Panc1 (cell line): ENCODE measurements around the gene LMO4. TPM values are rescaled to one million over a fixed set of nuclear protein-coding genes. Genes with fewer than 3 reads are reported as not detected.

Experiments
- ATAC-seq: fragments of 200-7000 bp; cut with Tn5 transposase; 2 replicates; pipeline ENCODE4 v1.9.1; 2020; ENCODE audit warnings: mild to moderate bottlenecking, moderate library complexity
- BruUV-seq: library from RNA; stranded (reverse); fragments of 400-500 nt; replicated peaks from 2 replicates; lab custom pipeline; 2021; lab: Mats Ljungman, UMichigan
- CTCF ChIA-PET: fragments of 300-600 bp; sonication (Branson Sonifier 250); formaldehyde crosslinking; loops from one replicate; lab custom pipeline; 2022; ENCODE audit warnings: antibody characterized with exemption; lab: Charles Lee
- POLR2A ChIA-PET: fragments of 300-600 bp; sonication (Branson Sonifier 250); formaldehyde crosslinking; loops from one replicate; lab custom pipeline; 2022; ENCODE audit warnings: antibody characterized with exemption; lab: Charles Lee
- DNase-seq: peaks from one replicate; pipeline ENCODE4 v3.0.0-alpha.2; 2010; ENCODE audit warnings: low read depth, low spot score
- H3K27ac ChIP-seq: 2 replicates; pipeline ENCODE4 v1.5.1; 2011; ENCODE audit warnings: mild to moderate bottlenecking, low read length, inconsistent platforms
- H3K27me3 ChIP-seq: fragments of 200-500 bp; sonication (Bioruptor generic); 2 replicates; pipeline ENCODE4 v1.6.0; 2014; ENCODE audit warnings: low read length, inconsistent platforms; ENCODE audit not compliant: control insufficient read depth, insufficient read depth
- H3K36me3 ChIP-seq: fragments of 200-500 bp; sonication (Bioruptor generic); 2 replicates; pipeline ENCODE4 v1.5.1; 2014; ENCODE audit warnings: inconsistent platforms, mild to moderate bottlenecking, low read length, moderate library complexity; ENCODE audit not compliant: control insufficient read depth, insufficient read depth
- H3K4me1 ChIP-seq: 2 replicates; pipeline ENCODE4 v1.5.1; 2011; ENCODE audit warnings: inconsistent platforms, mild to moderate bottlenecking, low read length, moderate library complexity; ENCODE audit not compliant: control insufficient read depth, insufficient read depth
- H3K4me3 ChIP-seq, 2 experiments: 2 replicates each; pipeline ENCODE4 v1.5.1; 2011 to 2012; ENCODE audit warnings: low read depth in 2 of 2, low read length in 2 of 2, mild to moderate bottlenecking in 2 of 2, inconsistent platforms in 1 of 2, moderate library complexity in 1 of 2
- H3K9me3 ChIP-seq: fragments of 200-500 bp; sonication (Bioruptor generic); 2 replicates; pipeline ENCODE4 v1.5.1; 2014; ENCODE audit warnings: low read depth, mild to moderate bottlenecking, inconsistent platforms, low read length, moderate library complexity; ENCODE audit not compliant: control insufficient read depth, insufficient read depth
- CTCF ChIP-seq: fragments of 450-650 bp; IDR thresholded peaks from 2 replicates; pipeline ENCODE4 v1.5.1; 2017; ENCODE audit warnings: mild to moderate bottlenecking
- POLR2AphosphoS5 ChIP-seq: IDR thresholded peaks from 2 replicates; pipeline ENCODE4 v1.6.1; 2012; ENCODE audit warnings: mild to moderate bottlenecking, low read depth, low read length, moderate library complexity
- REST ChIP-seq, 2 experiments: IDR thresholded peaks; 2 replicates each; pipeline ENCODE4 v1.6.1; 2011 to 2012; ENCODE audit warnings: low read depth in 2 of 2, control low read depth in 1 of 2, low read length in 1 of 2, mild to moderate bottlenecking in 1 of 2, moderate library complexity in 1 of 2; ENCODE audit not compliant: insufficient read depth in 1 of 2
- SIN3A ChIP-seq: IDR thresholded peaks from 2 replicates; pipeline ENCODE4 v1.6.1; 2012; ENCODE audit warnings: low read depth, mild to moderate bottlenecking, low read length, moderate library complexity, borderline replicate concordance; ENCODE audit not compliant: insufficient read depth
- TCF7L2 ChIP-seq: IDR thresholded peaks from 2 replicates; pipeline ENCODE4 v1.6.1; 2011; ENCODE audit warnings: mild to moderate bottlenecking, low read depth, low read length, inconsistent platforms
- in situ Hi-C: cut with HindIII; loops from 2 replicates; pipeline ENCODE4 v1.10.0; 2016; ENCODE audit warnings: low sequenced_read_pairs, low pct_unique_long_range_greater_than_20kb
- intact Hi-C: fragments of 100-400 bp; cut with micrococcal nuclease; formaldehyde crosslinking; loops from one replicate; pipeline ENCODE4 v1.10.0; 2022; ENCODE audit not compliant: unreplicated experiment
- total RNA-seq: library from RNA; stranded (reverse); gene quantifications from one replicate; pipeline ENCODE4 v1.2.1, GENCODE V29; 2021; ENCODE audit not compliant: unreplicated experiment

Gene LMO4
- total RNA-seq, 1 experiment from 2014 or later, result 38.3 TPM

GRCh38 chr1:87367549-87367948 is 38.9 kb downstream of the LMO4 start:
- no peaks in the 10 kb centered on the region for H3K4me1 ChIP-seq
- intact Hi-C loops (no loop called here), in situ Hi-C loops (no loop called here)
- TF ChIP-seq SIN3A (no peak), CTCF (no peak), POLR2AphosphoS5 (no peak), REST (IDR thresholded peaks at IDR 0.05; ENCODE audit: insufficient read depth in 1 of 2, low read depth in 2 of 2, low read length in 1 of 2) (no peak), TCF7L2 (no peak)
- H3K27ac ChIP-seq, result no peak overlapping the region
- no peaks in the 10 kb centered on the region for H3K9me3 ChIP-seq
- DNase-seq (no peak), ATAC-seq (no peak)
- ChIA-PET POLR2A (interaction anchor here (0.7 kb wide), 1 partner anchor 32 kb away, joined by 3 read pairs; no protein-coding TSS in a partner anchor), CTCF (no interaction called here)
- BruUV-seq, result no TSS peak
- no peaks in the 10 kb centered on the region for H3K36me3 ChIP-seq
- no peaks in the 10 kb centered on the region for H3K27me3 ChIP-seq
- H3K4me3 ChIP-seq, result no peak overlapping the region

DNA sequence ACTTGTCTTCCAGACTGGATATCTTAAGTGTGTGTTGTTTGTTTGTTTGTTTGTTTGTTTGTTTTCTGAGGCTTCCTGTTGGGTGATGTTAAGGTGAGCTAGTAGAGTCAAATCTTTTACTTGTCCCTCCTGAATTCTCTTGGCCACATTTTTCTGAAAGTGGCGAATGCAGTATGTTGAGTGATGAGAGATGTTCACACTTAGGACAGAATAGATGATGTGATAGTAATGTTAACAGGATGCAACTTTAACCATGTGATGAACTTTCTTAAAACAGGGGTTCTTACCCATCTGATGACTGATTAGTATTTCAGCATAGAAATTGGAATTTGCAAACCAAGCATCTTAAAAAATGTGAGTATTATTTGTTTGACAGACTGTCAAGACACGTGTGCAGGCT is 40.2 kb downstream of the LMO4 start:
- no peak overlapping the region for H3K27ac ChIP-seq
- in situ Hi-C loops, result no loop called here
- ATAC-seq, result no peak
- DNase-seq, result no peak
- POLR2A ChIA-PET, result no interaction called here
- intact Hi-C loops, result no loop called here
- no peak overlapping the region for H3K4me3 ChIP-seq
- TF ChIP-seq REST (IDR thresholded peaks at IDR 0.05; ENCODE audit: insufficient read depth in 1 of 2, low read depth in 2 of 2, low read length in 1 of 2) (no peak), SIN3A (no peak), CTCF (no peak), POLR2AphosphoS5 (no peak), TCF7L2 (no peak)
- no peaks in the 10 kb centered on the region for H3K9me3 ChIP-seq
- BruUV-seq, result no TSS peak
- no peaks in the 10 kb centered on the region for H3K36me3 ChIP-seq
- no peaks in the 10 kb centered on the region for H3K4me1 ChIP-seq
- H3K27me3 ChIP-seq, result no peaks in the 10 kb centered on the region
- CTCF ChIA-PET, result no interaction called here
